Sigmoid colon (tissue), 7 donors: ENCODE data around the gene GPRC5B. TPM values are rescaled to one million over a fixed set of nuclear protein-coding genes. Genes with fewer than 3 reads are reported as not detected.

Experiments used
- DNase-seq: peaks from one replicate; pipeline ENCODE4 v3.0.0-alpha.2; 2019
- H3K27ac ChIP-seq, 4 donors: fragments of 200-600 bp; sonication (generic); one replicate each; pipeline ENCODE4 v1.5.1; 2016 to 2019; ENCODE audit warnings: mild to moderate bottlenecking in 1 of 4
- H3K27me3 ChIP-seq, 3 donors: fragments of 200-600 bp; sonication (generic); one replicate each; pipeline ENCODE4 v1.5.1; 2019; ENCODE audit warnings: mild to moderate bottlenecking in 1 of 3
- H3K36me3 ChIP-seq, 4 donors: fragments of 200-600 bp; sonication (generic); one replicate each; pipeline ENCODE4 v1.5.1; 2016 to 2019
- H3K4me1 ChIP-seq, 4 donors: fragments of 200-600 bp; sonication (generic); one replicate each; pipeline ENCODE4 v1.5.1; 2017 to 2019
- H3K4me3 ChIP-seq, 4 donors: fragments of 200-600 bp; sonication (generic); one replicate each; pipeline ENCODE4 v1.5.1; 2017 to 2019; ENCODE audit warnings: mild to moderate bottlenecking in 2 of 4, moderate library complexity in 1 of 4
- H3K9me3 ChIP-seq, 4 donors: fragments of 200-600 bp in 3 of 4; sonication (generic) in 3 of 4; one replicate each; pipeline versions ENCODE4 v1.5.1 to v1.6.1; 2013 to 2019
- CTCF ChIP-seq, 4 experiments: fragments of 450-650 bp in 3 of 4; fragments of 200-600 bp in 1 of 4; IDR thresholded peaks; one replicate each; pipeline ENCODE4 v1.5.1; 2016 to 2019; ENCODE audit warnings: antibody characterized with exemption in 4 of 4, mild to moderate bottlenecking in 3 of 4, moderate library complexity in 2 of 4
- EP300 ChIP-seq, 4 donors: sonication (generic); formaldehyde crosslinking; IDR thresholded peaks; one replicate each; pipeline ENCODE4 v1.6.1; 2017; ENCODE audit warnings: antibody characterized with exemption in 4 of 4
- POLR2A ChIP-seq, 2 donors: fragments of 450-650 bp; IDR thresholded peaks; one replicate each; pipeline ENCODE4 v1.6.1; 2016; ENCODE audit warnings: antibody characterized with exemption in 2 of 2, mild to moderate bottlenecking in 2 of 2, moderate library complexity in 2 of 2
- POLR2AphosphoS5 ChIP-seq, 4 donors: sonication (generic); formaldehyde crosslinking; IDR thresholded peaks; one replicate each; pipeline ENCODE4 v1.6.1; 2017; ENCODE audit warnings: antibody characterized with exemption in 4 of 4
- WGBS, 2 donors: extraction: QIAGEN DNeasy Blood & Tissue Kit; methylation state at CpG; one replicate each; pipeline ENCODE4 v1.1.7; 2013; 5-methylcytosine and 5-hydroxymethylcytosine counted together
- intact Hi-C: fragments of 100-400 bp; cut with DNase I; formaldehyde crosslinking; loops from one replicate; pipeline ENCODE4 v1.15.1; 2023
- polyA plus RNA-seq, 3 donors: library from polyadenylated mRNA; stranded (reverse); fragments of 200-250 nt; gene quantifications; one replicate each; pipeline ENCODE4 v1.2.3, GENCODE V29; 2013
- total RNA-seq, 4 donors: library from RNA; depleted of rRNA; stranded (reverse); fragments of >200 nt; gene quantifications; one replicate each; pipeline ENCODE4 v1.1.0, GENCODE V29; 2016
- donor health status: healthy with polysubstance abuse.
- donor health status: Bipolar disorder and iron deficiency.
- donor health status: healthy.

Gene GPRC5B
- total and polyA plus RNA-seq, 7 donors, result 1.6 to 20.6 (median 8.4) TPM

- H3K36me3 ChIP-seq, result no peaks in the 10 kb centered on the region
- peaks cover 0 to 14% (median 11%) of the 10 kb centered on the region in 4 donors for H3K4me1 ChIP-seq
- peaks cover 7 to 19% (median 12%) of the 10 kb centered on the region in 3 donors for H3K27me3 ChIP-seq
- 72 to 78% methylated on average over 13 of the region's 13 CpGs for WGBS, 2 donors
- no peak overlapping the region for H3K27ac ChIP-seq
- intact Hi-C loops, result no loop called here
- no peak overlapping the region for H3K4me3 ChIP-seq
- no peak for DNase-seq
- no peaks in the 10 kb centered on the region for H3K9me3 ChIP-seq
- TF ChIP-seq EP300 (IDR thresholded peaks at IDR 0.05) (no peak), POLR2A (IDR thresholded peaks at IDR 0.05) (no peak), CTCF (IDR thresholded peaks at IDR 0.05) (no peak), POLR2AphosphoS5 (IDR thresholded peaks at IDR 0.05) (no peak)
Measured at GRCh38 chr16:19879241-19879792, 5.3 kb downstream of the GPRC5B start.

GRCh38 chr16:19878757-19879156, 5.9 kb downstream of the GPRC5B start:
- no peak for DNase-seq
- Histone ChIP-seq H3K4me3 (no peak overlapping the region), H3K9me3 (no peaks in the 10 kb centered on the region), H3K4me1 (peaks cover 0 to 9% (median 6%) of the 10 kb centered on the region in 4 donors), H3K27ac (no peak overlapping the region), H3K36me3 (no peaks in the 10 kb centered on the region), H3K27me3 (peaks cover 2 to 14% (median 6%) of the 10 kb centered on the region in 3 donors)
- WGBS, 2 donors, result 92% methylated on average over 11 of the region's 11 CpGs
- TF ChIP-seq EP300 (IDR thresholded peaks at IDR 0.05) (no peak), POLR2A (IDR thresholded peaks at IDR 0.05) (no peak), POLR2AphosphoS5 (IDR thresholded peaks at IDR 0.05) (no peak), CTCF (IDR thresholded peaks at IDR 0.05) (no peak)
- intact Hi-C loops, result no loop called here

- Histone ChIP-seq H3K4me1 (no peaks in the 10 kb centered on the region), H3K27ac (peak overlapping the region in 2 of 4 donors; percentile 7 to 8), H3K27me3 (no peaks in the 10 kb centered on the region), H3K36me3 (no peaks in the 10 kb centered on the region), H3K4me3 (no peak overlapping the region), H3K9me3 (no peaks in the 10 kb centered on the region)
- 85 to 91% methylated on average over 10 of the region's 10 CpGs for WGBS, 2 donors
- DNase-seq, result no peak
- no peak for TF ChIP-seq CTCF (IDR thresholded peaks at IDR 0.05)
- TF ChIP-seq POLR2AphosphoS5 (IDR thresholded peaks at IDR 0.05), result no peak
- TF ChIP-seq EP300 (IDR thresholded peaks at IDR 0.05), result no peak
- TF ChIP-seq POLR2A (IDR thresholded peaks at IDR 0.05), result no peak
- intact Hi-C loops, result no loop called here
Measured at GRCh38 chr16:19876501-19877059, 8.1 kb downstream of the GPRC5B start.

GRCh38 chr16:19875900-19876299, 8.7 kb downstream of the GPRC5B start:
- TF ChIP-seq EP300 (IDR thresholded peaks at IDR 0.05) (no peak), POLR2A (IDR thresholded peaks at IDR 0.05) (no peak), POLR2AphosphoS5 (IDR thresholded peaks at IDR 0.05) (no peak), CTCF (IDR thresholded peaks at IDR 0.05) (no peak)
- Histone ChIP-seq H3K4me1 (no peaks in the 10 kb centered on the region), H3K4me3 (no peak overlapping the region), H3K27me3 (no peaks in the 10 kb centered on the region), H3K27ac (no peak overlapping the region), H3K9me3 (no peaks in the 10 kb centered on the region), H3K36me3 (no peaks in the 10 kb centered on the region)
- intact Hi-C loops, result no loop called here
- no peak for DNase-seq
- 87 to 94% methylated on average over 6 of the region's 6 CpGs for WGBS, 2 donors
